Urinary bladder (tissue), 2 donors: ENCODE measurements around the gene GBGT1. TPM values are rescaled to one million over a fixed set of nuclear protein-coding genes. Genes with fewer than 3 reads are reported as not detected.

Experiments used
- polyA plus RNA-seq: library from polyadenylated mRNA; stranded (reverse); fragments of 200-250 nt; gene quantifications from one replicate; pipeline ENCODE4 v1.2.3, GENCODE V29; 2013
- total RNA-seq: library from RNA; depleted of rRNA; stranded (reverse); fragments of >200 nt; gene quantifications from one replicate; pipeline ENCODE4 v1.2.3, GENCODE V29; 2014
- donor health status: healthy.

The GBGT1 gene
- total and polyA plus RNA-seq, 2 donors = 5.8 to 14.2 TPM

Other genes starting within 250 kb of the GBGT1 start
- 65.8 TPM for gene TSC1, start 219.3 kb downstream of the GBGT1 start, total RNA-seq
- 12.1 TPM for gene TSC1, start 219.3 kb downstream of the GBGT1 start, polyA plus RNA-seq
- gene GFI1B, start 185.2 kb downstream of the GBGT1 start, total RNA-seq = 0.26 TPM
- gene GFI1B, start 185.2 kb downstream of the GBGT1 start, polyA plus RNA-seq = 0.04 TPM
- 23.2 TPM for gene GTF3C5, start 132.9 kb downstream of the GBGT1 start, total RNA-seq
- 50.3 TPM for gene GTF3C5, start 132.9 kb downstream of the GBGT1 start, polyA plus RNA-seq
- 0.95 TPM for gene CEL, start 101.9 kb downstream of the GBGT1 start, total RNA-seq
- gene CEL, start 101.9 kb downstream of the GBGT1 start, polyA plus RNA-seq = 1.4 TPM
- 32.0 TPM for gene RALGDS, start 42.7 kb downstream of the GBGT1 start, total RNA-seq
- gene RALGDS, start 42.7 kb downstream of the GBGT1 start, polyA plus RNA-seq = 53.9 TPM
- gene OBP2B, start 45.3 kb upstream of the GBGT1 start, total RNA-seq = not detected
- not detected for gene OBP2B, start 45.3 kb upstream of the GBGT1 start, polyA plus RNA-seq
- gene ABO, start 111.3 kb upstream of the GBGT1 start, total RNA-seq = 1.4 TPM
- 1.9 TPM for gene ABO, start 111.3 kb upstream of the GBGT1 start, polyA plus RNA-seq
- 10.2 TPM for gene SURF6, start 172.3 kb upstream of the GBGT1 start, total RNA-seq
- 30.4 TPM for gene SURF6, start 172.3 kb upstream of the GBGT1 start, polyA plus RNA-seq
- gene MED22, start 184.2 kb upstream of the GBGT1 start, total RNA-seq = 17.3 TPM
- gene MED22, start 184.2 kb upstream of the GBGT1 start, polyA plus RNA-seq = 42.7 TPM
- 1,153 TPM for gene RPL7A, start 184.3 kb upstream of the GBGT1 start, total RNA-seq
- 2,769 TPM for gene RPL7A, start 184.3 kb upstream of the GBGT1 start, polyA plus RNA-seq
- gene SURF1, start 192.6 kb upstream of the GBGT1 start, total RNA-seq = 10.5 TPM
- 77.9 TPM for gene SURF1, start 192.6 kb upstream of the GBGT1 start, polyA plus RNA-seq
- gene SURF2, start 192.6 kb upstream of the GBGT1 start, total RNA-seq = 7.0 TPM
- 30.3 TPM for gene SURF2, start 192.6 kb upstream of the GBGT1 start, polyA plus RNA-seq
- 152 TPM for gene SURF4, start 212.1 kb upstream of the GBGT1 start, total RNA-seq
- 109 TPM for gene SURF4, start 212.1 kb upstream of the GBGT1 start, polyA plus RNA-seq
- 0.32 TPM for gene STKLD1, start 212.5 kb upstream of the GBGT1 start, total RNA-seq
- 1.1 TPM for gene STKLD1, start 212.5 kb upstream of the GBGT1 start, polyA plus RNA-seq